Esophagus mucosa (tissue), 1 donor: ENCODE results near the gene ADK. TPM values are rescaled to one million over a fixed set of nuclear protein-coding genes. Genes with fewer than 3 reads are reported as not detected.
"Not testable (repeated sequence)": the region's sequence is repeated elsewhere in the genome, so short reads cannot be mapped to it uniquely, and the experiment has no call there.

Experiments used
- ATAC-seq: fragments of 200-7000 bp; cut with Tn5 transposase; one replicate; pipeline ENCODE4 v1.9.1; 2020
- total RNA-seq: library from RNA; stranded (reverse); gene quantifications from one replicate; pipeline ENCODE4 v1.2.4, GENCODE V29; 2023
- donor health status: DM: yes; HTN: yes; CAD: no.

The ADK gene
- total RNA-seq, 1 donor from 2014 or later: 50.8 TPM

DNA sequence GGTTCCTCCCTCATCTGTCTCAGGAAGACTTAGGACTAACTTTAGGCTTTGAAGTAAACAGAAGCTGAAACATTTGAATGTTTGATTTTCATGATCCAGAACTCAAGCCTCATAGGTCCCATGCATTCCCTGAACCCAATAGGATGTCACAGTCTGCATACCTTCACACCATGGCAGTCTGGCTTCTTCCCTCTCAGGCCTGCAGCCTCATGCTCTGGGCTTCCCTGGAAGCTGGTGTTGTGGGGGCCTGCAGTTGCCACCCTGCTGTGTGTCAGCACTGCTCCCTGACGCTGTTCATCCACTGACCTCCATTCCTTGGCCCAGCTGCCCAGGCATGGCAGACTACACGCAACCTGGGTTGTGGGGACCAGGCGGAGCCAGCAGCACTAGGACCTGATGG is 407.9 kb downstream of the ADK start:
- no peak for ATAC-seq

DNA sequence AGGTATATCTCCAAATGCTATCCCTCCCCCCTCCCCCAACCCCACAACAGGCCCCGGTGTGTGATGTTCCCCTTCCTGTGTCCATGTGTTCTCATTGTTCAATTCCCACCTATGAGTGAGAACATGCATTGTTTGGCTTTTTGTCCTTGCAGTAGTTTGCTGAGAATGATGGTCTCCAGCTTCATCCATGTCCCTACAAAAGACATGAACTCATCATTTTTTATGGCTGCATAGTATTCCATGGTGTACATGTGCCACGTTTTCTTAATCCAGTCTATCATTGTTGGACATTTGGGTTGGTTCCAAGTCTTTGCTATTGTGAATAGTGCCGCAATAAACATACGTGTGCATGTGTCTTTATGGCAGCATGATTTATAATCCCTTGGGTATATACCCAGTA is 417.9 kb downstream of the ADK start:
- ATAC-seq: not testable (repeated sequence)

DNA sequence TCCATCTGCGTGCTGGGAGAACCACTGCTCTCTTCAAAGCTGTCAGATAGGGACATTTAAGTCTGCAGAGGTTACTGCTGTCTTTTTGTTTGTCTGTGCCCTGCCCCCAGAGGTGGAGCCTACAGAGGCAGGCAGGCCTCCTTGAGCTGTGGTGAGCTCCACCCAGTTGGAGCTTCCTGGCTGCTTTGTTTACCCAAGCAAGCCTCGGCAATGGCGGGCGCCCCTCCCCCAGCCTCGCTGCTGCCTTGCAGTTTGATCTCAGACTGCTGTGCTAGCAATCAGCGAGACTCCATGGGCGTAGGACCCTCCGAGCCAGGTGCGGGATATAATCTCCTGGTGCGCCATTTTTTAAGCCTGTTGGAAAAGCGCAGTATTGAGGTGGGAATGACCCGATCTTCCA is 422.5 kb downstream of the ADK start:
- not testable (repeated sequence) for ATAC-seq

- ATAC-seq: no peak
Observed at GRCh38 chr10:74575191-74575720, 424.2 kb downstream of the ADK start.

GRCh38 chr10:74575912-74576311 is 424.9 kb downstream of the ADK start:
- ATAC-seq: no peak

DNA sequence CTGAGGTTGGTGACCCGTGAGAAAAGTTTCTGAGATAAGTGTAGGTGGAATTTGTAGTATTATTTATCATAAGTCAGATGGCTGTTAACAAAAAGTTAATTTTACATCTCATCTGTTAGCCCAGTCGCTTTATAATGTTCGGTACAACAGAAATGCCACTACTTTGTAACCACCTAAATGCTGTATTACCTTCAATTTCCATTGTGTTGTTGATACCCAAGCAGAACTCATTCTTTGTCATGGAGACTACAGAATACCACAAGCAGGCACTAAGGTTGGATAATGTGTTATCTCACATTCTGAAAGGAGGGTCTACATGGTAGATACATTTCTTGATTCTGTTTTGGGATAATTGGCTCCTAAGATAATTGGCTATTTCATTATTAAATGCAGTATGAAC is 425.6 kb downstream of the ADK start:
- no peak for ATAC-seq

DNA sequence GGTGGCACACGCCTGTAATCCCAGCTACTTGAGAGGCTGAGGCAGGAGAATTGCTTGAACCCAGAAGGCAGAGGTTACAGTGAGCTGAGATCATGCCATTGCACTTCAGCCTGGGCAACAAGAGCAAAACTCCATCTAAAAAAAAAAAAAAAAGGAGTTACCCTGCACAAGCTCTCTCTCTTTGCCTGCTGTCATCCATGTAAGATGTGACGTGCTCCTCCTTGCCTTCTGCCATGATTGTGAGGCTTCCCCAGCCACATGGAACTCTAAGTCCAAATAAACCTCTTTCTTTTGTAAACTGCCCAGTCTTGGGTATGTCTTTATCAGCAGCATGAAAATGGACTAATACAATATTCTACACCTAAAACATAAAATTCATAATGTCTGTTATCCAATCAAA is 429.4 kb downstream of the ADK start:
- not testable (repeated sequence) for ATAC-seq

GRCh38 chr10:74582566-74582965 is 431.5 kb downstream of the ADK start:
- no peak for ATAC-seq

- ATAC-seq: no peak
Observed at GRCh38 chr10:74585231-74586087, 434.4 kb downstream of the ADK start.

DNA sequence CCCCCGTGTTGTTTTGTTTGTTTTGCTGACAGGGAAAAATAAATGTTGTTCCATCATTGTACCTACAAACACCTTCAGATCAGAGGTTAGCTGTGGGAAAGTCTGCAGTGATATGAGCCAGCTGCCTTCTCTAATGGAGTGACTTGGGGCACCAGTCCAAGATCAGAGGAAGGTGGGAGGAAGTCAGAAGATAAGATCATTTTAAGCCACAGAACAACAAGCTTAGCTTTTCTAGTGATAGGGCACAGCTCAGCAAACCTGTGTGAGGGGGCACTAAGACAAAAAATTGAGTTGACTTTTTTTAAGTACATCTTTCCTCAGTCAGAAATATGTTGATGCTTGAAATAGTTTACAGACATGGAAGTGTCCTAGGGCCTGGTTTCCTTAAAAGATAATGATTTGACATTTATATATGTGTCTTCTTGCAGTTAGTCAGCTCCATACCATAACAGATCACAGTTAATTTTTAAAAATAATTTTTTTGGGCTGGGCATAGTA is 435.1 kb downstream of the ADK start:
- no peak for ATAC-seq

- ATAC-seq: no peak
Observed at GRCh38 chr10:74587109-74587854, 436.3 kb downstream of the ADK start.

DNA sequence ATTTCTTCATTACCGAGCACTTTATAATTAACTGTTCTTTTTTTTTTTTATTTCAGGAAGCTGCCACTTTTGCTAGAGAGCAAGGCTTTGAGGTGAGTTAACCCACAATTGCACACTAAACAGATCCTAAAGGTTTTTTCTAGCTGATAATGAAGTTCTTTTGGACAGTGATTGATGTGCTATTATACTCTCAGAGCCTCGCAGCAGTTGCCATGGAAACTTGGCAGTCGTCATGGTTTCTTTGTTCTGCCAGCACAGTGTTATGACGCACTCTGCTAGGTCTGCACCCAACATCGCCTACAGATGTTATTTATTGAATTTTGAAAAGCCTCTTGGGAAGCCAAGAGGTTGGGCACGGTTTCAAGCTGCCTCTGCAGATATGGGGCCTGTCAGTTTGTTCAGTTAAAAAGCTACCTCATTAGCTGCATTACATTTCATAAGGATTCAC is 438.2 kb downstream of the ADK start:
- ATAC-seq: peak; percentile 90

DNA sequence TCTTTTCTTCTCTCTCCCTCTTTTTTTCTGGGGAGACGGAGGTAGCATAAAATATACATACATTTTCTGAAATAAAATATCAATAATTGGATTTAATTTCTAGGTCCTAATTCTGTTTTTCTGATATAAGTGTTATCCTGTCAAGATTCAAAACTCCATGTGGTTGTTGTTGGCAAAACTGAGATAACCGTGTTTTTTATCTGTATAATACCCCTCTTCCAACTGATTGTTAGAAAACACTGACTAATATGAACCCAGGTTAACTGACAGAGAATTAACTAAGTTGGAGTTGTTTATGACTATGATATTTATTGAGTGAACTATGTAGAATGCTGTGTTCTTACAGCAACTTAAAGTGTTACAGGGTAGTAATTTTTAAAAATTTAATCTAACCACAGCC is 438.8 kb downstream of the ADK start:
- ATAC-seq: no peak

- peak; percentile 53 for ATAC-seq
Observed at GRCh38 chr10:74593470-74593869, 442.4 kb downstream of the ADK start.

DNA sequence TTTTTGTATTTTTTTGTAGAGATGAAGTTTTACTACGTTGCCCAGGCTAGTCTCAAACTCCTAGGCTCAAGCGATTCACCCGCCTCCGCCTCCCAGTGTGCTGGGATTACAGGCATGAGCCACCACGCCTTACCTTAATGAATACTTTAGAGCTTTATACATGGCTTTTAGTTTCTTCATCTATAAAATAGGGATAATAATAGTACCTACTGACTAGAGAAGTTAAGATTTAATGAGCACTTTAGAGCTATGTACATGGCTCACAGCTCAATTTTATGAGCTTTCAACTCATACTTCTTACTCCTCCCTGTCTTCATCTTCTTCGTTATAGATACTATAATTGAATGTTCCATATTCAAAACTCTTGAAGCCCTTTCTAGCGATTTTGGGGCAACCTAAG is 445.7 kb downstream of the ADK start:
- ATAC-seq: no peak

GRCh38 chr10:74598891-74599566 is 448.0 kb downstream of the ADK start:
- ATAC-seq: no peak

GRCh38 chr10:74599672-74600071 is 448.7 kb downstream of the ADK start:
- no peak for ATAC-seq

DNA sequence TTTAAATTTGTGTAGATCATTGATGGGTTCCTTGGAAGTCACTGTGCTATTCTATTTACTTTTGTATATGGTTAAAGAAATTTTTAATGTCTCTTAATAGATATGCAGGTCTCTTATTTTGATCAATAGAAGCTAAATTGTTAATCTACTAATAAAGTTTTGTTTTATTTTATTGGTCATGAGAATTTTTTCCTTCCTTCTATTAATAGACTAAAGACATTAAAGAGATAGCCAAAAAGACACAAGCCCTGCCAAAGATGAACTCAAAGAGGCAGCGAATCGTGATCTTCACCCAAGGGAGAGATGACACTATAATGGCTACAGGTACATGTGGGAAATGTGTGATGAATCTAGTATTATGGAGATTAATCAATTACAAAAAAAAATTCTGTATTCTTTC is 449.1 kb downstream of the ADK start:
- ATAC-seq: no peak

GRCh38 chr10:74602576-74602975 is 451.6 kb downstream of the ADK start:
- ATAC-seq: no peak

GRCh38 chr10:74610299-74610698 is 459.3 kb downstream of the ADK start:
- ATAC-seq: no peak

- ATAC-seq: no peak
Observed at GRCh38 chr10:74612195-74612594, 461.2 kb downstream of the ADK start.

DNA sequence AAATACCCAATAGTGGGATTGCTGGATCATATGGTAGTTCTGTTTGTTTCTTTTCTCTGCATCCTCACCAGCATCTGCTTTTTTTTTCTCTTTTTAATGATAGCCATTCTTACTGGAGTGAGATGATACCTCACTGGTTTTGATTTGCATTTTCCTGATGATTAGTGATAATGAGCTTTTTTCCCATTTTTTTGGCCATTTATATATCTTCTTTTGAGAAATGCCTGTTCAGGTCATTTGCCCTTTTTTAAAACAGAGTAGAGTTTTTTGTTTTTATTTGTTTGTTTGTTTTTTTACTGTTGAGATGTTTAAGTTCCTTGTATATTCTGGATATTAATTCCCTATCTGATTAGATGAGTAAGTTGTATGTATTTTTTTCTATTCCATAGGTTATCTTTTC is 469.6 kb downstream of the ADK start:
- ATAC-seq: no peak

- no peak for ATAC-seq
Observed at GRCh38 chr10:74623786-74624185, 472.8 kb downstream of the ADK start.
